Neural progenitor cell (in vitro differentiated cells): ENCODE measurements around the gene KRTAP17-1. TPM values are rescaled to one million over a fixed set of nuclear protein-coding genes. Genes with fewer than 3 reads are reported as not detected.

Source experiments
- DNase-seq: peaks from one replicate; pipeline ENCODE4 v3.0.0-alpha.2; 2016; ENCODE audit warnings: low spot score
- H2AFZ ChIP-seq: fragments of 200-600 bp; sonication (generic); replicated peaks from 2 replicates; pipeline ENCODE4 v1.6.1; 2016; ENCODE audit warnings: antibody characterized with exemption
- H3F3A ChIP-seq: fragments of 200-600 bp; sonication (generic); 2 replicates; pipeline ENCODE4 v1.6.1; 2016; ENCODE audit warnings: antibody characterized with exemption, low read depth
- H3K27ac ChIP-seq: fragments of 200-600 bp; sonication (generic); 2 replicates; pipeline ENCODE4 v1.5.1; 2016; ENCODE audit warnings: mild to moderate bottlenecking
- H3K27me3 ChIP-seq: fragments of 200-600 bp; sonication (generic); 2 replicates; pipeline ENCODE4 v1.6.1; 2016; ENCODE audit warnings: mild to moderate bottlenecking, moderate library complexity
- H3K36me3 ChIP-seq: fragments of 200-600 bp; sonication (generic); 2 replicates; pipeline ENCODE4 v1.5.1; 2016
- H3K4me1 ChIP-seq: fragments of 200-600 bp; sonication (generic); 2 replicates; pipeline ENCODE4 v1.6.1; 2016; ENCODE audit warnings: mixed run types
- H3K4me2 ChIP-seq: fragments of 200-600 bp; sonication (generic); 2 replicates; pipeline ENCODE4 v1.6.1; 2016
- H3K4me3 ChIP-seq: fragments of 200-600 bp; sonication (generic); 2 replicates; pipeline ENCODE4 v1.5.1; 2016
- H3K79me2 ChIP-seq: fragments of 200-600 bp; sonication (generic); 2 replicates; pipeline ENCODE4 v1.6.1; 2016; ENCODE audit warnings: low read depth
- H3K9ac ChIP-seq: fragments of 200-600 bp; sonication (generic); 2 replicates; pipeline ENCODE4 v1.6.1; 2016
- H3K9me3 ChIP-seq: fragments of 200-600 bp; sonication (generic); 2 replicates; pipeline ENCODE4 v1.5.1; 2016; ENCODE audit warnings: low read depth
- H4K20me1 ChIP-seq: fragments of 200-600 bp; sonication (generic); 2 replicates; pipeline ENCODE4 v1.6.1; 2016; ENCODE audit warnings: low read depth
- H3K27ac Mint-ChIP-seq: 3 replicates; pipeline ENCODE4 v1.8.0; 2021; ENCODE audit warnings: mixed read lengths
- H3K27me3 Mint-ChIP-seq: 2 replicates; pipeline ENCODE4 v1.8.0; 2022; ENCODE audit warnings: low read depth, mild to moderate bottlenecking, inconsistent platforms, moderate library complexity, mixed read lengths; ENCODE audit not compliant: insufficient read depth
- H3K36me3 Mint-ChIP-seq: 3 replicates; pipeline ENCODE4 v1.8.0; 2021; ENCODE audit warnings: mixed read lengths
- H3K4me1 Mint-ChIP-seq: 3 replicates; pipeline ENCODE4 v1.8.0; 2021; ENCODE audit warnings: mixed read lengths
- H3K4me3 Mint-ChIP-seq: 3 replicates; pipeline ENCODE4 v1.8.0; 2021; ENCODE audit warnings: mild to moderate bottlenecking, moderate library complexity, mixed read lengths
- H3K9me3 Mint-ChIP-seq: 3 replicates; pipeline ENCODE4 v1.8.0; 2020; ENCODE audit warnings: mixed read lengths
- CTCF ChIP-seq: fragments of 200-600 bp; sonication (generic); IDR thresholded peaks from 2 replicates; pipeline ENCODE4 v1.5.1; 2017; ENCODE audit warnings: antibody characterized with exemption, mild to moderate bottlenecking
- EZH2 ChIP-seq: fragments of 200-600 bp; sonication (generic); IDR thresholded peaks from 2 replicates; pipeline ENCODE4 v1.6.1; 2017; ENCODE audit warnings: antibody characterized with exemption, mild to moderate bottlenecking, moderate library complexity
- EZH2phosphoT487 ChIP-seq: fragments of 200-600 bp; sonication (generic); IDR thresholded peaks from 2 replicates; pipeline ENCODE4 v1.6.1; 2017; ENCODE audit warnings: antibody characterized with exemption
- total RNA-seq: library from RNA; depleted of rRNA; stranded (reverse); fragments of >200 nt; gene quantifications from 2 replicates; pipeline ENCODE4 v1.2.3, GENCODE V29; 2015; ENCODE audit warnings: low replicate concordance

KRTAP17-1 gene
- total RNA-seq, 1 donor from 2014 or later, result not detected

DNA sequence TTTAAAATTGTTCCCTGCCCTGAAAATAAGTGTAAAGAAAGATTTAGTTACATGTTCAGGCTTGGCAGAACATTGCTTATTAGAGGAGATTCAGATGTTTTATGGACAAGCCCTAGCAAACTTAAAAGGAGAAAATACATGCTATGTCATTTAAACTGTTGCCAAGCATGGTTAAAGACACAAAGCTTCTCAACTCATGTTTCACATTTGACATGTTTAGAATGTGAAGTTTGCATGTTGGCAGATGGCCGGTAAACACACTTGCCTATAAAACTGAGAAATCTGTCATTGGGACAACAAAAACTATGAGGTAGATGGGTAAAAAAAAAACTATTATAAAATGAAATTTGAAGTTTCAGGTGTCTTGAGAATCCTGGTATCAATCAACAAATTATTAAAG lies 18.7 kb downstream of the KRTAP17-1 start:
- H3K9me3 Mint-ChIP-seq, result no peaks in the 10 kb centered on the region

DNA sequence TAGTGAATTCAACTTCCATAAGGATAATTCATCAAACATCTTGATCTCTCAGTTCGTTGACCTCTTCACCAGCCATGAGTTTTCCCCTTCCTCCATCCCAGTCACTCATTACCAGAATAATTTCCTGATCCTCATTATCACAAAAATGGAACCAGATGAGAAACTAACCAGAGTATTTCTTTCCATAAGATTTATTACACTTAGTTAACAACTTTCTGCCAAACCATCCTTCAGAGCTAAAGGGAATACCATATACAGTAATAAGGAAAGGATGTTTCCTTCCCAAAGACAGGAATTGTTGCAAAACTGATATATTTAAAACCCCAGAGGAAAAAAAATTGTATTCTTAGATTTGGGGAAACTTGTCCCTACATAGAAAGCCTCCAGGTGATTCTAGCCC lies 21.5 kb downstream of the KRTAP17-1 start:
- Mint-ChIP-seq H3K4me3 (no peak overlapping the region), H3K27ac (no peak overlapping the region), H3K27me3 (no peaks in the 10 kb centered on the region), H3K4me1 (no peaks in the 10 kb centered on the region), H3K36me3 (no peaks in the 10 kb centered on the region), H3K9me3 (no peaks in the 10 kb centered on the region)
- H3K79me2 ChIP-seq, result no peaks in the 10 kb centered on the region
- no peaks in the 10 kb centered on the region for H3K36me3 ChIP-seq
- no peak for DNase-seq
- TF ChIP-seq EZH2 (no peak), EZH2phosphoT487 (no peak)
- no peak overlapping the region for H3K4me2 ChIP-seq
- H4K20me1 ChIP-seq, result no peaks in the 10 kb centered on the region
- H3F3A ChIP-seq, result no peaks in the 10 kb centered on the region
- no peak overlapping the region for H3K9ac ChIP-seq
- H3K4me1 ChIP-seq, result no peaks in the 10 kb centered on the region
- H2AFZ ChIP-seq, result no peak overlapping the region
- no peak overlapping the region for H3K27ac ChIP-seq
- no peaks in the 10 kb centered on the region for H3K27me3 ChIP-seq
- no peaks in the 10 kb centered on the region for H3K9me3 ChIP-seq
- no peak overlapping the region for H3K4me3 ChIP-seq

More for the DNA sequence above, 18.7 kb downstream of the KRTAP17-1 start:
- no peaks in the 10 kb centered on the region for H3K27me3 ChIP-seq
- H3K4me3 ChIP-seq, result no peak overlapping the region
- no peak overlapping the region for H3K4me2 ChIP-seq
- H3K36me3 ChIP-seq, result no peaks in the 10 kb centered on the region
- H3K4me1 ChIP-seq, result no peaks in the 10 kb centered on the region
- H3K27me3 Mint-ChIP-seq, result peaks cover 2% of the 10 kb centered on the region
- DNase-seq, result no peak
- no peaks in the 10 kb centered on the region for H3K36me3 Mint-ChIP-seq
- H3K4me1 Mint-ChIP-seq, result no peaks in the 10 kb centered on the region
- no peaks in the 10 kb centered on the region for H3K79me2 ChIP-seq
- H3K4me3 Mint-ChIP-seq, result no peak overlapping the region
- H3K27ac Mint-ChIP-seq, result no peak overlapping the region
- TF ChIP-seq EZH2phosphoT487 (no peak), EZH2 (no peak), CTCF (no peak)
- H3K27ac ChIP-seq, result no peak overlapping the region
- H2AFZ ChIP-seq, result no peak overlapping the region
- no peaks in the 10 kb centered on the region for H3K9me3 ChIP-seq
- H3F3A ChIP-seq, result no peaks in the 10 kb centered on the region
- H3K9ac ChIP-seq, result no peak overlapping the region
- no peaks in the 10 kb centered on the region for H4K20me1 ChIP-seq

DNA sequence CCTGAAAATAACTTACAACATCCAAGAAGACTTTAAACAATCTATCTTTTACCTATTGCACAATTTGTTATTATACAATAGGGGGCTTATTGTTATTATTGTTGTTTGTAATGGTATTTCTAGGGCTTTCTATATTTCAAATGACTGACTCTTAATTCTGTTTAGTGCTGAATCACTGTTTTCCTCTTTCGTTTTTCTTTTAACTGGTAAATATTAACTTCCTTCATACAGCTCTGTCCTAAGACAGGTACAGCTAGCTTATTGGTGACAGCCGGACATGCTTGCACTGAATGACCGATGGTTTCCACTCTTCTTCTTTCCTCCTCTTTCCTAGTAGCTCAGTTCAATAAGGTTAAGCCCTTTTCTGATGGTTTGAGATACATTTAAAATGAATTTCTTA lies 28.5 kb downstream of the KRTAP17-1 start:
- H3K9me3 Mint-ChIP-seq, result no peaks in the 10 kb centered on the region
- H3K36me3 Mint-ChIP-seq, result no peaks in the 10 kb centered on the region
- Histone ChIP-seq H3K4me2 (no peak overlapping the region), H3K36me3 (no peaks in the 10 kb centered on the region), H2AFZ (no peak overlapping the region), H3F3A (no peaks in the 10 kb centered on the region), H3K4me3 (no peak overlapping the region), H3K9me3 (no peaks in the 10 kb centered on the region), H4K20me1 (no peaks in the 10 kb centered on the region), H3K9ac (no peak overlapping the region), H3K79me2 (no peaks in the 10 kb centered on the region), H3K27ac (no peak overlapping the region), H3K27me3 (no peaks in the 10 kb centered on the region), H3K4me1 (peaks cover 6% of the 10 kb centered on the region)
- no peak for TF ChIP-seq EZH2
- no peak for TF ChIP-seq EZH2phosphoT487
- no peak for TF ChIP-seq CTCF
- H3K4me3 Mint-ChIP-seq, result no peak overlapping the region
- H3K27ac Mint-ChIP-seq, result no peak overlapping the region
- DNase-seq, result no peak
- no peaks in the 10 kb centered on the region for H3K4me1 Mint-ChIP-seq
- no peaks in the 10 kb centered on the region for H3K27me3 Mint-ChIP-seq

DNA sequence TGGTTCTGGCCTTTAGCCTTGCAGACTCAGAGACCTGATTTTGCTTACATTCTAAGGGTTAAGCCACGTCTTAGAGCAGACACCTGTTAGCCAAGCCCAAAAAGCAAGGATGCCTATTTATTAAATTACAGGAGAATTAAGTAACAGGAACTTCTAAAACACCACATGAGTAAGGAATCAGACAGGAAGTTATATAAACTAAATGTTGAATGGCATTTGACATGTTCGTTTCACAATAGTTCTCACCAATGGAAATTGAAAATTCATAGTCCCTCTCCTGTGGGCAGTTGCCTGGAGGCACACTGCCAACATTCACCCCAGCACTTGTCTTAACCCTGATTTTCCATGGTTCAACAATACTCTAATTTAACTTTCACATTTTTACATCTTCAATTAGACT lies 31.0 kb downstream of the KRTAP17-1 start:
- no peaks in the 10 kb centered on the region for H3K36me3 Mint-ChIP-seq
- H3K27ac Mint-ChIP-seq, result no peak overlapping the region
- no peak overlapping the region for H3K27ac ChIP-seq
- no peaks in the 10 kb centered on the region for H3K9me3 Mint-ChIP-seq
- no peaks in the 10 kb centered on the region for H3K27me3 Mint-ChIP-seq
- H3K4me3 ChIP-seq, result no peak overlapping the region
- no peak overlapping the region for H3K4me3 Mint-ChIP-seq
- no peak overlapping the region for H3K9ac ChIP-seq
- no peaks in the 10 kb centered on the region for H3K36me3 ChIP-seq
- DNase-seq, result no peak
- H3K4me1 ChIP-seq, result peaks cover 6% of the 10 kb centered on the region
- no peaks in the 10 kb centered on the region for H3K79me2 ChIP-seq
- no peak overlapping the region for H2AFZ ChIP-seq
- H4K20me1 ChIP-seq, result no peaks in the 10 kb centered on the region
- no peak overlapping the region for H3K4me2 ChIP-seq
- H3K9me3 ChIP-seq, result no peaks in the 10 kb centered on the region
- H3K27me3 ChIP-seq, result no peaks in the 10 kb centered on the region
- H3K4me1 Mint-ChIP-seq, result no peaks in the 10 kb centered on the region
- no peaks in the 10 kb centered on the region for H3F3A ChIP-seq
- TF ChIP-seq EZH2phosphoT487 (no peak), EZH2 (no peak), CTCF (no peak)
